Measurements from ENCODE around the gene TMEM106C.

Gene TMEM106C, protein sequence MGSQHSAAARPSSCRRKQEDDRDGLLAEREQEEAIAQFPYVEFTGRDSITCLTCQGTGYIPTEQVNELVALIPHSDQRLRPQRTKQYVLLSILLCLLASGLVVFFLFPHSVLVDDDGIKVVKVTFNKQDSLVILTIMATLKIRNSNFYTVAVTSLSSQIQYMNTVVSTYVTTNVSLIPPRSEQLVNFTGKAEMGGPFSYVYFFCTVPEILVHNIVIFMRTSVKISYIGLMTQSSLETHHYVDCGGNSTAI

DNA sequence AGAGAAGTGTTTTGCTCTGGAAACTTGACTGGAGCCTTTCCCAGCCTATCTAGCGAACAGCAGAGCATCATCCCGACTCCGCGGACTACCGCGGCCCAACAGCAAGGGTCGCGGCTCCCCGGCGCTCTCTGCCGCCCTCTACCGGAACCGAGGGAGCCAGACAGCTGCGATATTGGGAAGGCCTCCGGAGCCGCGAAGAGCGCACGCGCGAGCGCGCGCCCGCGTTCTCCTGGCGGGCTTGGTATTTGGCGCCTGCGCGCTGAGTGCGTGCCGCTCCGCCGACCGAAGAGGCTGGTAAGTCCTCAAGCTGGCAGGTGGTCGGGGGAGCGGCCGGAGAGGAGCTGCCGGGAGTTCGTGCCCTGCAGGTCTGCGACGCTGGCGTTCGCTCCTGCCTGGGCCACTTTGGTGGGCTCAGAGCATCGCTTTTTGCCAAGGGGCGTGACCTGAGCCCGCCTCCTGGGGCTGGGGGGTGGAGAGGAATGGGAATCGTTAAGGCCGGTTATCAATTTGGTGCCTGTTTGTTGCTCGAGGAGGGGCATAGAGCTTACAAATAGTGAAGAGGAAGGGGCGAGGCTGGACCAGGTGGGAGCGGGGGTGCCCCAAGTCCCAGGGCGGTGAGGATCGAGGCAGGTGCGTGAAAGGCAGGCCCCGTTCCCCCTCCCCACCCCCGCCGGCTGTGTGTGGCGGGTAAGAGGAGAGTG lies at the start of gene TMEM106C:
TSS of gene TMEM106C (plus strand) at position 257 of the 701 bp plus-strand sequence. CDS start 641 bp downstream, outside the sequence.
- DNase-seq (ENCODE audit: low read depth in 2 of 2): peak; percentile 80 to 84

DNA sequence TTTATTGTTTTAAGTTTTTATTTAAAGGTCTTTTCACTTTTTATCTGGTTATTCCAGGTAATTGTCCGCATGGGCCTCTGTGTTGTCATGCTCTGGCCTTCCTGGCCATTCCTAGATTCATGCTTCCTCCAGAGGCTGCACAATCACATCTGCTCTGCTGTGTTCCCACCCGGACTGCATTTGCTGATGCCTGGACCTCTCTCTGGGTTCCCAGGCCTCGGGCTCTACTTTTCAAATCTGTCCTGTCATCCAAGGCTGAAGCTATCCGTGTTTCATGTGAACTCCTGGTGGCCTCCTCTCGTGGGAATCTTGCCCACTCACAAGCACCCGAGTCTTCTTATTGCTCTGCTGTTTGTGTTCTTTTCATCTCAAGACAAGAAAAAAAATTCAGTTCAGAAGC lies 42.5 kb upstream of the TMEM106C start:
- no peak for DNase-seq (ENCODE audit: low read depth in 2 of 2)

DNA sequence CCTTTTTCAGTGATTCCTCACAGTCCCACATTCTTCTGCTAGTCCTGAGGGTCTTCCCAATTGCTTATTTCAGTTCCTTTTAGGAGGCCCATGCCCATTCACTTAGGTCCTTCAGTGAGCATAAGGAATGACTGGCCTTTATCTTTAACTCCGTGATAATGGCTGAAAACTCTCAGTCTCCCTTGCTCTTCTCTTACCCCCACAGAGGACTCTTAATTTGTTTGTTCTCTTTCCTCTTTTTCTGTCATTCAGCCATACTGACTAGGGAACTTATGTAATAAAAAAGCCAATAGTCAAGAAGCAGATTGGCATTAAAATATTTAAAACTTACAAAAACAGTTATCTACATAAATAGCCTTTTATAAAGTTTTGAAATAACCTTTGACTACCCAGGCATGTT lies 41.5 kb upstream of the TMEM106C start:
- no peak for DNase-seq (ENCODE audit: low read depth in 2 of 2)

DNA sequence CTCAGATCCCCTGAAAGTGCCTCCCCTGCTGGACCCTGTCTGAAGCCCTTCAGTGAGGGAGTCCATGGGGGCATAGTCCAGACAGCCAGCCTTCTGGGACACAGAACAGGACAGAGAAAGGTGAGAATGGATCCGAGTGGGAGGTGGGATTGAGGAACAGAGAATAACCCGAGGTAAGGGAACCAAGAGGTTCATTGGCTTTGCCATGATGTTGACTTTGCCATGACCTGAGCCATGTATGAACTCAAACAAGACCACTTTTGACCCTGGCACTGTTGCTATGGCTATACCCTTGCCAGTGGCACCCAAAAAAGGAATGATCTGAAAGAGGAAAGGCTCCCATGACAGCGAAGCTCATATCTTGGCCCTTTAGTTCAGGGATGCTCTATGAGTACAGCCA lies 36.0 kb upstream of the TMEM106C start:
- no peak for DNase-seq (ENCODE audit: low read depth in 2 of 2)

DNA sequence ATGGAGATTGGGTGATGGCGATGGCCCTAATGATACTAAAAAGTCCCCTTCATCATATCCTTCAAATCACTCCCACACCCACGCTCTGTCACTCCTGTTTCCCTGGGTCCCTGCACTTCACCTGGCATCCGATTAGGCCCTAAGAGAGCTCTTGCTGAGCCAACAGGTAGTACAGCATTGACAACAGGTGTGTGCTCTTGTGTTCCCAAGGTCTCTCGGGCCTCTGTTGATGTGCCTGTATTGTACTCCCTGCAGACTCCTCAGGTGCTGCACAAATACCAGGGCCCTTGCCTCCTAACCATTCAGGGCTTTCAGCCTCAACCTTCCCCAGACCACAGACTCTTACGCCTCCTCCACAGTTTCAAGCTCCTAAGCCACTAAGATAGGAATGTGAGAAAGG lies 32.8 kb upstream of the TMEM106C start:
- no peak for DNase-seq (ENCODE audit: low read depth in 2 of 2)

DNA sequence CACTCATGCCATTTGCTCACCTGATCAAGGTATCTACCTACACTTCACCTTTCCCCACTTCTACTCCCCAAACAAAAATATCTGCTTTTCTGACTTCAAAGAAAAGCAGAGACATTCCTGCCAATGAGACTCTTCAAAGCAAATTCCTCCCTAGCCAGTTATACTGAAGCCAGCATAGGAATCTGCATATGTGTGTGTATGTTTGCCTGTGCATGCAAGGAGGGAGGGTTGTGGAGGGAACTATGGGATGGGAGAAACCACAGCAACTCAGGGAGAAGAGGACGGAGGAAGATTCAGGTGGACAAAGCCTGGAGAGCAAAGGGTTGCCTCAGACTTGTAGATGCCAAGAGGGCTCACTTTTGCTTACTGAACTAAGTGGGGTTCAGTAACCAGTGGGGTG lies 32.2 kb upstream of the TMEM106C start:
- DNase-seq (ENCODE audit: low read depth in 2 of 2): no peak

DNA sequence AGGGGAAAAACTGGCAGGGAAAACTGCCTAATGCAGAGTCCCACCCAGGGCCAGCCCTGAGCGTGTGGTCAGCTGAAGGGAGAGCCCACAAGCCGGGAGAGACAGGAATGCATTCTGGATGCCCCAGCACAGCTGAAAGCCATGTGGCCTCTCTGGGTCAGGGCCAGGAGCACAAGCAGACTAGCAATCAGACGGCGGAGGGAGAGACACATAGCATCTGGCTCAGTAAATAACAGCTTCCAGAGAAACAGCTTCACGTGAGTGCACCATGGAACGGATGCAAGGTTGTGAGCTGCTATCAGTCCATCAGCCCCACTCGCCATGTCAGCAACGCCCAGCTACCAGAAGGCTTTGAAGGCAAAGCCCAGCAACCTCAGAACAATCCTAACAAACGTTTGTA lies 28.2 kb upstream of the TMEM106C start:
- no peak for DNase-seq (ENCODE audit: low read depth in 2 of 2)

DNA sequence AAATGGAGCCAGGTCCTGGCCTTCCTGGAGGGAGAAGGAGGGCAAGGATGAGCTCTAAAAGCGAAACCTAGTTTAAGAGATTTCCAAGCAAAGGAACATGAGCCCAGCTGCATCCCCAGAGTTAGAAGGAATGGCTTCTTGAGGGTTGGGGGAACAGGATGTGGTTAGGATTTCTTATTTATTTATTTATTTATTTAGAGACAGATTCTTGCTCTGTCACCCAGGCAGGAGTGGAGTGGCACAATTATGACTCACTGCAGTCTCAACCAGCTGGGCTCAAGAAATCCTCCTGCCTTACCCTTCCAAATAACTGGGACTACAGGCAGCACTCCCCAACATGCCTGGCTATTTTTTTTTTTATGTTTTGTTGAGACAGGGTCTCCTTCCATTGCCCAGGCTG lies 25.3 kb upstream of the TMEM106C start:
- DNase-seq (ENCODE audit: low read depth in 2 of 2): no peak

DNA sequence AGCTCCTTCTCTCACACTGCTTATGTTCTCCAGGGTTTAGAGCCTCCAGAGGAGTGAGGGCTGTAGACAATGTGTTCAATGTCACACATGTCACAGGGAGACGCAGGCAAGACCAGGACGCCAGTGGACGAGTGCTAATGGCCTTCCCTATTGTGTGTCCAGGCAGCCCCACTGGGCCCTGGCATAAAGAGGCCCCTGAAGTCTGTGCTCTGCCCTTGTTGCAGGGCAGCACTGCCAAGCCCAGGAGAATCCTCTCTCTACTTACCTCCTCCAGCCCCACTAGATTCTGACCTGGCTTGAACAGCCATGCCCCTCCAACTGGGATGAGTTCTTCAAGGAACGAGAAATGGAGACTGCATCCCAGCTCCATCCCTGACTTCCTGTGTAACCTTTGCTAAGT lies 24.8 kb upstream of the TMEM106C start:
- DNase-seq (ENCODE audit: low read depth in 2 of 2): no peak

DNA sequence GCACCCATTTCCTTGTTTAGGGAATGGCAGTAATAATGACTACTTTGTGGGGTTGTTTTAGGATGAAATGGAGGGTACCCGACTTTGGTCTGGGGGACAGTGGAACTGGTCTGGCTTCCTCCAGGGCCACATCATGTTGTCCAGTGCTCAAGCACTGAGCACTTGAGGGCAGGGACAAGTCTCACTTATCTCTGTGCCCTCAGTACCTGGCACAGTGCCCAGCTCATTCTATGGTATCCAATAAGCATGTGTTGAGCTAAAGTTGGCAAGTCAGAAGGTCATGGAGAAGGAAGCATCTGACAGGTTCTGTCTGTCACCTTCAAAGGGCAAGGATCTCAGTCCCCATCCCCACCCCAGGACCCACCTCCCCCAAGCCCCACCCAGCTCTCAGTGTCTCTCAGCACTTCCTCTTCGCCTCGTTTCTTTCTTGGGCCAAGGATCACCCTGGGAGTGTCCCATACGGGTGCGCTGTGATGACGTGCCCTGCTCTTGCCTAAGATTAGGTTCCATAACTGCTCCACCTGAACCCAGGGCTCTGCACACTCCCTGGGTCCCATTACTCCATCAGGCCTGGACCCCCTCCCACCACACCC lies 24.3 kb upstream of the TMEM106C start:
- DNase-seq (ENCODE audit: low read depth in 2 of 2): no peak

DNA sequence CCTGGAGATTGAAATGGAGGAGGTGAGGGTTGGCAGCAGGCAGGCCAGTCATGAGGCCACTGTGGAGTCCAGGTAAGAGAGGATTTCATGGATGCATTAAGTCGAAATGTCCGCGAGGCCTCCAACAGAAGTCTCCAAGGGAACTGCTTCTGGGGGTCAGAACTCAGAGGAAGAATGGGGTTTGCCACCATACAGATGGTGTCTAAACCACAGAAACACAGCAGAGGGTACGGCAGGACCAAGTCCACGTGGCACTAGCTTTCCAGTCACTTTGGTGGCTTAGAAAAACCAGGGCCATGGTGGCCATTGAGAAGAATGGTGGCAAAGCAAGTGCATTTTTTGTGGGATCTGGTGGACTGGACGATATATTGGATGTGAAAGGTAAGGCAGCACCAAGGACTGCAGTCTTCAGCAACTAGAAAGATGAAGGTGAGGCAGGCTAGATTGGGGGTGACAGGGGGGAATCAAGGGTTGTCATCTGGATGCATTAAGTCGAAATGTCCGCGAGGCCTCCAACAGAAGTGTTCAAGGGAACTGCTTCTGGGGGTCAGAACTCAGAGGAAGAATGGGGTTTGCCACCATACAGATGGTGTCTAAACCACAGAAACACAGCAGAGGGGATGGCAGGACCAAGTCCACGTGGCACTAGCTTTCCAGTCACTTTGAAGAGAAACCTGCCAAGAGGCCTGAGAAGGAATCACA lies 22.5 kb upstream of the TMEM106C start:
- DNase-seq (ENCODE audit: low read depth in 2 of 2): no peak

DNA sequence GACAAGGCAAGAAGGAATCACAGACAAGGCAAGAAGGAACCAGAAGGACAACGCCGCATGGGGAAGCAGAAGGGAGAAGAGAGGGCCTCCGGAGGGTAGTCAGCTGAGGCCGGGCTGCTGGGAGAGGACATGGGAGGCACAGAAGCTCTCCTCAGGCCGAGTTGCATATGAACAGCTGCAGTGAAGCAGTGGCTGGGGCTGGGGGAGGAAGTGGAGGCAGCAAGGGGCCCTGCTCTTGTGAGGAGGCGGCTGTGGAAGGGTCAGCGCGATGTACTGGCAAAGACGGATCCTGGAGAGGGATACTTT lies 22.0 kb upstream of the TMEM106C start:
- DNase-seq (ENCODE audit: low read depth in 2 of 2): no peak

DNA sequence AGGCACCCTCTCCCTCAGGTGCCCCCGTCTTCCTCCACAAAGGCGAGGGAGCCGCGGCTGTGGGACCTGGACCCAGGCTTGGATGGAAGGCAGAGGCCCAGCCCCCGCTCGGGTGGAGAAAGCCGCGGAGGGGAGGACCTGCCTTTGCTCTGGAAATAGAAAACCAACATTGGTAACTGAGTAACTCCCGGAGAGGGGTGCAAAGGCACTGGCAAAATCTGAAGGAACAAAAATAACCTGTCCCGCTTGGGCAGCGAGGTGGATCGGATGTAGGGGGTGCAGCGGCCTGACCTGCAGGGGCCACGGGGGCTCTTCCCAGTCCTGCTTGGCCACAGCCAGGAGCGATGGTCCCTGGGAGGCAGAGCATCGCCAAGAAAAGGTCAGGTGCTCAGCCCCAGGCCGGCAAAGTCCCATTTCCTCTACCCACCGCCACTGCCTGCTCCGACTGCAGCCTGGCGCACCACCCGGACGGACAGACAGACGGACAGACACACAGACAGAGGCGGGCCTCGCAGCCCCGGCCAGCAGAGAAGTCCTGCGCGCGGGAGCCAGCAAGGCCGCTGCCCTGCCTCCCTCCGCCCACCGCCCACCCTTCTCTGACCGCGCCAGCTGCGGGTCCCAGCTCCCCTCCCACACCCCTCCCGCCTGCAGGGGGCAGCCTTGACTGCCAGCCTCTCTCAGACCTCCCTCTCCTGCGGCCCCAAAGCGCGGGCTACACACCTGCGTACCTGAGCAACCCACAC lies 21.4 kb upstream of the TMEM106C start:
- DNase-seq (ENCODE audit: low read depth in 2 of 2): peak in 1 of 2 donors; percentile 29

DNA sequence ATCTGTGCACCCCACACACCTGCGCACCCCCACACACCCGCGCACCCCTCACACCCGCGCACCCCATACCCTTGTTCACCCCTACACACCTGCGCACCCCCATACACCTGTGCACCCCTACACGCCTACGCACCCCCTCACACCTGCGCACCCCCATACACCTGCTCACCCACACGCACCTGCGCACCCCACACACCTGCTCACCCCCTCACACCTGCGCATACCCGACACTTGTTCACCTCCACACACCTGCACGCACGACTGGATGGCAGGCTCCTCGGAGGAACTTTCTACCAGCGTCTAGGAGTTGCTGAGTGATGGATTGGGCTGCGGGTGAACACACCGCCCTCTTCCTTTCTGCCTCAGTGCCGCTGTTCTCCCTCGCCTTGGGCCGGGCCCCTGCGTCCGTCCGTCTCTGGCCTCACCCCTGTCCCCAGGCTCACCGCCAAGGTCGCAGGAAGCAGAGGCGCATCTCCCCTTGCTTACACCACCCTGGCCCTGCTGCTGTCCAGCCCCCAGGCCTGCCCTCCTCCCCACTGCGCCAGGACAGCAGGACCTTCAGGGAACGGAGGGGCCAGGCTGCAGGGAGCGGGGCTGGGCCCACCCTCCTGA lies 20.7 kb upstream of the TMEM106C start:
- no peak for DNase-seq (ENCODE audit: low read depth in 2 of 2)

DNA sequence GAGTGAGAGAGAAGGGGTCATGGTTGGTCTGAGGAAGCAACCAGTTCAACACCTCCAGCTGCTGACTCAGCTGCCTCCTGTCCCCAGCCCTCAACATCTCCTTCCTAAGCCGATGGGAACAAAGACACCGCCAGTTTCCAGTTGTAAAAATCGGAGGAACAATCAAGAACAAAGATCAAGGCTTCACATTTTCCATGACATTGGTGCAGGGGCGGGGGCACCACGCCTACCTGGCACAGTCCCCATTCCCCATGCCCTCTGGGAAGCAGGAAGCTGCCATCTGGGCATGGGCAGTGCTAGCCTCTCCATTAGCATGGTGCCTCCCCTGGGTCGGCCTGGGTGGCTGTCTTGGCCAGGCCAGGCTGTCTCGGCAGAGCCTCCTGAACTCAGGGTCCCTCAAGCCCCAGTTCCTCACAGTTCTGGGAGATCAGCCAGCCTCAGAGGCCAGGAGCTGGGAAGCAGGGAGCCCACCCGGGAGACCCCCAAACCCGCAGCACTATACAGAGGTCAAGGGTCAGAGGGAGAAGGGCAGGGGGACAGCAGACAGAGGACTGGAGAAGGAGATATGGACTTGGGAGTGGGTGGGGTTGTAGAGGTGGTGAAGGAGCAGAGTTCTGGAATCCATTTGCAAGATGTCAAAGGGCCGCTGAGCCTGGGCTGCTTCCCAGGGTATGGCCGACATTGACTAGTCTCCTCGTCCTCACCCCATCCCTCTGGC lies 19.6 kb upstream of the TMEM106C start:
- DNase-seq (ENCODE audit: low read depth in 2 of 2): no peak

DNA sequence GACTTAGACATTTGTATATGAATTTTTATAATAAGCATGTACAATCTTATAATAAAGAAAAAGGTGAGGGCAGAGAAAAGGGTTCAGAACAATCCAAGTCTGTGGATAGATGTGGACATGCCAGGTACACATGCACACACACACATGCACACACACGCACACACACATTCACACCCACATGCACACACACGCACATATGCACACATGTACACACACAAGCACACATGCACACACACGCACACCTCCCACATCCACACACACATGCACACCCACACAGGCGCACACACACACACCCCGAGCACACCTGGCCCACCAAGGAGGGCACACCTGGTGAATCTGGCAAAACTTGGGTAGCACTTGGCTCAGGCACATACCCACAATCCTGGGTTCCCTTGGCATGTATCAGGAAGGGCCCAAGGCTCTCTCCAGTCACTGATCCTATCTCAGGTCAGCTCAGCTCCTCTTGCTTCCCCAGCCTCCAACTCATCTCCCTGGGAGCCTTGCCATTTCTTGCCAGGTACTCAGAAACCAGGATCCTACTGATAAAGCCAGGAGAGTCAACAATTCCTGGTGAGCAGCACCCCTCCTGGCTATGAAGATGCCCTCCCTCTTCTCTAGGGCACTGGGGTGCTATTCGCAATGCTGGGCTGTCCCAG lies 18.6 kb upstream of the TMEM106C start:
- DNase-seq (ENCODE audit: low read depth in 2 of 2): no peak

DNA sequence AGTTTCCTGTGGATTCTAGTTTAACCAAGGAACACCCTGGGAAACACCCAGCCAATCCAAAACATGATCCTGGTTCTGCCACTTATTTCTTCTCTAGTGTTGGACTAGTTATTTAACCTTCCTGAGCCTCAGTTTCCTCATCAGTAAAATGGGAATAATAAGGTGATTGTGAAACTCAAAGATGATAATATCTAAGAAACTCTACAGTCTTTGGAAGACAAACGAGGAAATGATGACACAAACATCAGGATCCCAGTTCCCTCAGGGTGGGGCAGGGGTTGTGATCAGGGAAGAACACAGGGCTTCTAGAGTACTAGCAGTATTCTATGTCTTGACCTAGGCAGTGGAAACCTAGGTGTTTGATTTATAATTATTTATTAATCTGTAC lies 18.1 kb upstream of the TMEM106C start:
- no peak for DNase-seq (ENCODE audit: low read depth in 2 of 2)

DNA sequence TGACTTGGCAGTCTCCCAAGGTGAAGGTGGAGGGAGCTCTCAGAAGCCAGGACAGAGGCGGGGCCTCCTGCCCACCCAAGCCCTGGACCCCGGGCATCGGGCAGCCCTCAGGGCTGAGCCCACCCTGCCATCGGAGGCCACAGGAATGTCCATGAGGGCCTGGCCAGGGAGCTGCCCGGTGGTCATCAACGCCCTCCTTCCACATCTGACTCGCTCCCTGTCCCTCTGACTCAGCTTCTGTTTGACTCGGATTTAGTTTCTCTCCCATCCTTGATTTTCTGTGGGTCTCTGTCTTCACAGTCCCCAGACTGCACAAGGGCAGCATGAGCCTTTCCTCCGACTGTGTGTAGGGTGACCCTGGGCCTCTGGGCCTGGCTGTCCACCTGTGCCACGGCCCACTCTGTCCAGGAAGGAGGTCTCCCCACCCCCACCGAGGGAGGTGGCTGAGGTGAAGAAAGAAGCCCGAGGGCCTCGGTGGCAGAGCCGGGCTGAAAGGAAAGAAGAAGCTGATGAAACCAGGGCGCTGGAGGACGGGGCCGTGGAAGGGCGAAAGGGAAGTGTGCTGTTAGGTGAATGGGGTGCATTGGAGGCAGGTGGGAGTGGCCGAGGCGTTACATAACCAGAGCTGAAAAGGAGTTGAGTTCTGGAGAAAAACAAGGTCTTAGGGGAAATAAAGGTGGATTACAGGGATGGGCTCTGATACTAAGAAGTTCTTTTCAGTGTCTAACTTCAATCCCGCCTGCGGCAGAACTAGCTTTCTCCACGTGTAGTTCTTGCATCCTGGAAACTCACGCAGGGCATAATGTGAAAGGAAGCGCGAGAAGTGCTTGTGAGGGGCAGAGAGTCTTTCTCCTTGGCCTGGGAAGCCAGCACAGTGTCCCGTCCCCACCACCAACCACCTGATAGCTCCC lies 16.7 kb upstream of the TMEM106C start:
- no peak for DNase-seq (ENCODE audit: low read depth in 2 of 2)

DNA sequence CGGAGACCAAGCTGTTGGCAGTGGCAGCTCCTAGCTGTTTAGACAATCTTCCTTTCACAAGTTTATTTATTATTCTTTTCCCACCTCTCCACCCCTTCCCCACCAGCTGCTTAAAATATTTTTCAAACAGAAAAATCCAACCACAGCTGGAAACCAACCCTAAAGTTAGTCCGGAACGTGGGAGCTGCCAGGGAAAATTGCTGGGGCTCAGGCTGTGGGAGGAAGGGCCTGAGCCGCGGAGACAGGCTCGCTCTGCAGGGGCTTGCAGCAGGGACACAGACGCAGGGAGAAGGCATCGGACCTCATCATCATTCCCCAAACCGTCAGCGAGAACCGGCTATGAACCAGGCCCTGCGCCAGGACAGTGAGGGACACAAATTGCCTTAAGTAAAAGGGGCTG lies 16.1 kb upstream of the TMEM106C start:
- DNase-seq (ENCODE audit: low read depth in 2 of 2): no peak

Data from stimulated activated CD8-positive, alpha-beta memory T cell treated with anti-CD3 and anti-CD28 coated beads, Interleukin-7, amount 100 ng/mL, for 1 hour (primary cell).